GM23338 (cell line): ENCODE measurements around the gene ZNF281.

Experiments used
- CTCF ChIP-seq, 2 experiments: fragments of 200-600 bp in 1 of 2; sonication (generic) in 1 of 2; conservative IDR thresholded peaks; 2 replicates each; pipeline versions ENCODE4 v1.5.1 to v1.6.1; 2016 to 2017; ENCODE audit warnings: antibody characterized with exemption in 2 of 2, low read depth in 2 of 2, mild to moderate bottlenecking in 2 of 2, moderate library complexity in 1 of 2
- ETS1 ChIP-seq: IDR thresholded peaks from 2 replicates; pipeline ENCODE4 v1.6.1; 2016; ENCODE audit warnings: antibody characterized with exemption
- POLR2AphosphoS5 ChIP-seq: IDR thresholded peaks from 2 replicates; pipeline ENCODE4 v1.6.1; 2016; ENCODE audit warnings: antibody characterized with exemption, low read depth
- ZNF331 ChIP-seq: fragments of 250-450 bp; sonication (Bioruptor Pico); IDR thresholded peaks from 2 replicates; pipeline ENCODE4 v1.5.0; 2020; ENCODE audit warnings: low read depth, mild to moderate bottlenecking, moderate library complexity

GRCh38 chr1:200380589-200381021 is 29.2 kb downstream of the ZNF281 start:
- TF ChIP-seq CTCF (conservative IDR thresholded peaks at IDR 0.05; ENCODE audit: low read depth in 2 of 2) (no peak), ZNF331 (no peak), POLR2AphosphoS5 (no peak), ETS1 (no peak)
